Hematopoietic multipotent progenitor cell treated with erythropoietin and hydrocortisone succinate and interleukin-3 and kit ligand, for 4 days (in vitro differentiated cells): ENCODE data around the gene TSC2.
"Not testable (repeated sequence)": the region's sequence is repeated elsewhere in the genome, so short reads cannot be mapped to it uniquely, and the experiment has no call there.

Source experiments
- DNase-seq: peaks from one replicate; pipeline ENCODE4 v3.0.0-alpha.2; 2015

TSC2 gene

DNA sequence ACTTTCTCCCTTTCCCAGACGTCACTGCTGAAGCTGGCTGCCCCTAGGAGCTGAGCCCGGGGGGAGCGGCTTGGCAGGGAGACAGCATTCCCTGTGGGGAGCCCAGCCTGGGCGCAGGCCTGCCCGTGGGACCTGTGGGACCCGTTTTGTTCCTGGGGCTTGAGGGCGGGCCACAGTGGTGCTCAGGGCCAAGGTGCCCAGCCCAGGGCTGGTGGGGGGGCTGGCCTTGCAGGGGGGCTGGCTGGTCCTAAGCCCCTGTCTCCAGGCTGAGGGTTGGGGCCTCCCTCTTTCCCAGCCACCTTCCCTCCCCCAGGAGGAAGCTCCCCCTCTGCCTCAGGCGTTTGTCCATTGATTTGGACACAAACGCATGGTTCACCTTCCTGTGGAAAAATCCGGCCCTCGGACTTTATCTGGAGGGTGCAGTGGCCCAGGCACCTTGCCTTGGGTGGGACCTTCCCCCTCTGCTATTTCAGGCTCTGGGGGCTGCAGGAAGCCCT lies 16.7 kb upstream of the TSC2 start:
- DNase-seq, result no peak

DNA sequence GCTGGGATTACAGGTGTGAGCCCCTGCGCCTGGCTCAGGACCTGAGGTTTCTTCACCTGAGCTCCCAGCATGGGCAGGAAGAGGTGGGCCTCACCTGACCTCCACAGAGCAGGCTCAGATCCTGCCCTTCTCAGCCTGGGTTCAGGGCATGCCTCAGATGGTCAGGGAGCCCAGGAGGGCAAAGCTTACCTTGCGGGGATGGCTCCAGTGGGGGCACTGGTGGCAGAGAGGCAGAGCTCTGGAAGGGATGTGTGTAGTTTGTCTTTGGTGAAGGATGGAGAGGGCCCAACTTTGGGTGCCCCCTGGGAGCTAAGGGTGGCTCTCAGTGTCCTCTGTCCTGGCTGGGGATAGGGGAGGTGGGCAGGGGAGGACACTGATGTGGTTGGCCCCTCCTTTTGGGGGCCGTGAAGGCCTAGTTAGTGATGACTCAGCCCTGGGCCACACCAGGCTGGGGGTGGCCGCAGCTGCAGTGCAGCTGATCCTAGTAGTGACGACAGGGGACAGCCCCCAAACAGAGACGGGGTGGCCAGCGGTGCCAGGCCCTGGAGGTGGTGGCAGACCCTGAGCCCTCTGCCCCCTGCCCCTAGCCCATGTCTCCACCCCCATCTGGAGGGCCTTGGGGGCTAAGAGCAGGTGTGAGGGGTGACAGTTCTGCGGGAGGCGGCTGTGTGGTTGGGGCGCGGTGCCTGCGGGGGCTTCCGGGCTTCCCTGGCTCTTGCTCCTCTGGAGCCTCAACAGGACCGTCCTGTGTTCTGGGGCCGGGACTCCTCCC lies 15.3 kb upstream of the TSC2 start:
- no peak for DNase-seq

DNA sequence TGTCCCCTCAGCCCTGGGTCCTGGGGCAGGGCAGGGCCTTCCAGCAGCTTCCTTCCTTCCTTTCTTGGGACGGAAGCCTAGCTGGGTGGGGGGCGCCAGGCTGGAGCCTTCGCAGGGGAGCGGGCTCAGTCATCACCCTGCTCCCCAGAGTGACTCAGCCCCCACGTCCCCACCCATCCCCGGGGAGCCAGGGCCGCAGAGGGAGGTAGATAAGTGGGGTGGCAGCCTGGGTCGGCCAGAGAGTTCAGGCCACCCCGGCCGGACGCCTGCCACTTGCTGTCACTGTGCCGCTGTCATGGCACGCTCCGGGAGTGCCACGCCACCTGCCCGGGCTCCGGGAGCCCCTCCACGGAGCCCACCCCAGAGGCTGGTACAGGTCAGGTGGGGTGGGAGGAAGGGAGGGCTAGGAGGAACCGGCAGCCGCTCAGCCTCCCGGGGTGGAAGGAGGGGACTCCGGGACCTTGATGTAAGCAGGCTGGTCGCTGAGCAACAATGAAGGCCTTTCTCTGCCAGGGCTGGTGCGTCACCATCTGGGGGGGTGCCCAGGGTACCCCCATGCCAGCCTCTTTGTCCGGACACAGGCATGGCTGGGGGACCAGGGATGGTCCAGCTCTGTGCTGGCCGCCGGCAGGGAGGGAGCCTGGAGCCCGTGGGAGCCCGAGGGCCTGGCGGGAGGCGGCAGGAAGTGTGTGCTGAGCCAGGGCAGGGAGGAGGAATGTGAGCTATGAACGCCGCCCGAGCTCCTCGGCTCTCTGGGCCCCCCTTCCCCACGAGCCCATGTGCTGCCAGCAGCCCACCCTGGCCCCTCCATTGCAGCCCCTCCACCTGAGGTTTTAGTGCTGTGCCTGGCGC lies 14.5 kb upstream of the TSC2 start:
- peak; percentile 52 for DNase-seq

DNA sequence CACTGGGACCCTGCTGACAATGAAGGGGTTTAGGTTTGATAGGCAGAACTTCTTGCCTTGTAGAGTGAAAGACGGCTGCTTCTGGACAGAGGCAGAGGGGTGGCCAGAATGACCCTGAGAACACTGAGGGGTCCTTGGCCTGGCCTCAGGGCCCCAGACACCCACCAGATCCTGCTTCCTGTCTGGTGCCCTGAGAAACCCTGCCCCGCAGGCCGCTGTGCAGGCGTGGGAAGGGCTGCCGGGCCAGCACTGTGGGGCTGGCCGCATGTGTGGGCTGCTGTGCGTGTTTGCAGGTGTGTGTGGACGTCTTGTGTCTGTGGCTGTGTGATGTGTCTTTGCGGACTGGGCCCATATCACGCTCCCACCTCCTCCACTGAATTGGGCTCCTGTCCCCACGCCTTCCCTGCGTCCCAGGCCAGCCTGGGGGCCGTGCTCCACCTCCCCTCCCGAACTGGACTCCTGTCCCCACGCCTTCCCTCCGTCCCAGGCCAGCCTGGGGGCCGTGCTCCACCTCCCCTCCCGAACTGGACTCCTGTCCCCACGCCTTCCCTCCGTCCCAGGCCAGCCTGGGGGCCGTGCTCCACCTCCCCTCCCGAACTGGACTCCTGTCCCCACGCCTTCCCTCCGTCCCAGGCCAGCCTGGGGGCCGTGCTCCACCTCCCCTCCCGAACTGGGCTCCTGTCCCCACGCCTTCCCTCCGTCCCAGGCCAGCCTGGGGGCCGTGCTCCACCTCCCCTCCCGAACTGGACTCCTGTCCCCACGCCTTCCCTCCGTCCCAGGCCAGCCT lies 13.7 kb upstream of the TSC2 start:
- not testable (repeated sequence) for DNase-seq

DNA sequence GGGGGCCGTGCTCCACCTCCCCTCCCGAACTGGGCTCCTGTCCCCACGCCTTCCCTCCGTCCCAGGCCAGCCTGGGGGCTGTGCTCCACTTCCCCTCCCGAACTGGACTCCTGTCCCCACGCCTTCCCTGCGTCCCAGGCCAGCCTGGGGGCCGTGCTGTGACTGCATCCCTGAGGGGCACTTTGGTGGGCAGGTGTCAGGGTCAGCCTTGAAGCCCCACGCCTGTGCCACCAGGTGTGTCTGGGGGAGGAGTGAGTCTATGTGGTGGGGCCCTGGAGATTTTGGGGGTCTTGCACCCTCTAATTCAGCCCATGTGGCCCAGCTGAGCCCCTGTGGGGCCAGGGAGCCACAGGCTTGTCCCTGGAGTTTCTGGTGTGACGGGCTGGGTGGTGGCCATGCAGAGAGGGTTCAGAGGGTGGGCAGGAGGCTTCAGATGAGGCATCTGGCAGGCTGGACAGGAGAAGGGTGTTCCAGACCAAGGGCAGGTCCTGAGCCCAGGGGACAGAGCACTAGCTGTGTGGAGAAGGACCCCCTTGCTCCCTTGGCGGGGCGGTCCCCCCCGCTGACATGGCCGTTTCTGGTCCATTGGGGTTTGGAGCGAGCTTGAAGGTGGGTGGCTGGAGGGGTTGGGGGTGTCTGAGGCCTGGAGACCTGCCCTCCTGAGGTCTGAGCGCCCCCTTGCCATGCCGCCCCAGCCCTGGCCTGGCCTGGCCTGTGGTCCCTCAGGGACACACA lies 12.9 kb upstream of the TSC2 start:
- DNase-seq, result no peak

DNA sequence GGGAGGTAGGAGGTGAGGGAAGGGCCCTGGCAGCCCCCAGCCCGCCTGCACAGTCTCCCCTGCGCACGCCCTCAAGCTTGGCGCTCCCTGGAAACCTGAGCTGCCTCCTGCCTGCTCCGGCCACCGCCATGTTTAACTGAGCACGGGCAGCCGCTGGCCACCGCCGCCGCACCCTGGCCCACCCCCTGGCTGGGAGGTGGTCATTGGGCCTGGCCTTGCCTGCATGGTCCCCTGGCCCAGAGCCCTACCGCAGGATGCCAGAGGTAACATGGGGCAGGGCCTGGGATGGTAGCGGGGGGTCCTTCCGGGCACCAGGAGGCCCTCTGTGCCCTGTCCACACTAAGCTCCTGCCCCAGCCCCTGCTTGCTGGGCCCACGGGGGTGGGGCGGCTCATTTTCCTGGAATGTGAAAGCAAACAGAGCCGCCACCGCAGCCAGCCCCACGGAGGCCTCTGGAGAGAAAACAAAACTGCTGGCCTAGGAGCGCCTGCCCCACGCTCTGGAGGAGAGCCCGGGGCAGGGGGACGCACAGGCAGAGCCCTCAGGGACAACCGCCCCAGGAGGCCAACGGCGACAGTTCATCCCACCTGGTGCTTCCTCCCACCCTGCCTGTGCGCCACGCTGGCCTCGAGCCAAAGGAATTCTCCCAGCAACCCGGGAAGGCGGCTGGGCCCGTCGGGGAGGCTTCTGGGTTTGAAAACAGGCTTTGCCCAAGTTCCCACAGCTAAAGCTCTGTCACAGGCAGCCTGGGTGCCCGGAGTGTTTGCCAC lies 12.2 kb upstream of the TSC2 start:
- no peak for DNase-seq

DNA sequence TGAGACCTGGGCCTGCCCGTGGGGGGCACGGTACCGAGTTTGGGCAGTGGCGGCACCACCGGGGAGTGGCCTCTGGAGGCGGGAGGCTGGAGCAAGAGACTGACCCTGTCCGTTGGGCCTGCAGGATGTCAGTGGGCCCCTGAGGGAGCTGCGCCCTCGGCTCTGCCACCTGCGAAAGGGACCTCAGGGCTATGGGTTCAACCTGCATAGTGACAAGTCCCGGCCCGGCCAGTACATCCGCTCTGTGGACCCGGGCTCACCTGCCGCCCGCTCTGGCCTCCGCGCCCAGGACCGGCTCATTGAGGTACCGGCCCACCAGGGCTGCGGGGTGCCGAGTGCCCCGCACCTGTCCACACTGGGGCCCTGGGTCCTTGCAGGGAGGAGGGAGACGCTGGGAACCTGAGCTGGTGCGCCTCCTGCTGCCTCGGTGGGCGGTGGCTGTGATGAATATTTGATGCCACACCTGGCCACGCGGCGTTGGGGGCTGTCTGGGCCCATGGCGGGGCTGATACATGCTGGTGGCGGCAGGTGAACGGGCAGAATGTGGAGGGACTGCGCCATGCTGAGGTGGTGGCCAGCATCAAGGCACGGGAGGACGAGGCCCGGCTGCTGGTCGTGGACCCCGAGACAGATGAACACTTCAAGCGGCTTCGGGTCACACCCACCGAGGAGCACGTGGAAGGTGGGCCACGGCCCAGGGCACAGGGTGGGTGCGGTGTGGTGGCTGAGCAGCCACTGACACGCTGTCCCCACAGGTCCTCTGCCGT lies 11.4 kb upstream of the TSC2 start:
- no peak for DNase-seq

DNA sequence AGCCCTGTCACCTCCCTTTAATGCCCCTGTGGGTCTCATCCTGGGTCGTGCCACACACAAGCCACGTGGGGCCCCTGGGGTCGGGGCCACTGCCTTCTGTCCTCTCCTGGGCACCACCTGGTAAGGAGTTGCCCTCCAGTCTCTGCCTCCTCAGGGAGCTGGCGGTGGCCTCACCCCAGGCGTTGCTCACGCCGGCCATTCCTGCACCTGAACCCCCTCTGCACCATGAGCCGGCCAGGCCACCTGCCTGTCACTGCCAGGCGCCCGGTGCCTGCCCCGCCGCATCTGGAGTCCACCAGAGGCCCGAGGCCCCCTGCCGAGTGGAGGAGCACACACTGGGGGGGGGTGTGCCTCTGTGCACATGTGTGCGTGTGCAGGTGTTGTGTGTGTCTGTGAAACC lies 10.7 kb upstream of the TSC2 start:
- no peak for DNase-seq

DNA sequence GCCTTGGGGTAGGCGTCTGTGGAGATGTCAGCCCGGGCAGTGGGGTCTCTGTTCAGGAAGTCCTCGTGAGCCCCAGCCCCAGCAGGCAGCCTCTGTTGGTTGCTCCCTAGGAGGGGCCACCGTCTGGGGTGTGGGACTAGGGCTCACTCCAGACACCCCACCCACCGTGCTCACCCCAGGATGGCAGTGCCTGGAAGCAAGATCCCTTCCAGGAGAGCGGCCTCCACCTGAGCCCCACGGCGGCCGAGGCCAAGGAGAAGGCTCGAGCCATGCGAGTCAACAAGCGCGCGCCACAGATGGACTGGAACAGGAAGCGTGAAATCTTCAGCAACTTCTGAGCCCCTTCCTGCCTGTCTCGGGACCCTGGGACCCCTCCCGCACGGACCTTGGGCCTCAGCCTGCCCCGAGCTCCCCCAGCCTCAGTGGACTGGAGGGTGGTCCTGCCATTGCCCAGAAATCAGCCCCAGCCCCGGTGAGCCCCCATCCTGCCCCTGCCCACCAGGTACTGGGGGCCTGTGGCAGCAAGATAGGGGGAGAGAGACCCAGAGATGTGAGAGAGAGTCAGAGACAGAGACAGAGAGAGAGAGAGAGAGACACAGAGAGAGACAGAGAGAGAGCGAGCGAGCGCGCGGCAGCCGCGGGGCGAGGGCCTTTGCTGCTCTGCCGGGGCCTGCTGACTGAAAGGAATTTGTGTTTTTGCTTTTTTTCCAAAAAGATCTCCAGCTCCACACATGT lies 10.0 kb upstream of the TSC2 start:
- no peak for DNase-seq

DNA sequence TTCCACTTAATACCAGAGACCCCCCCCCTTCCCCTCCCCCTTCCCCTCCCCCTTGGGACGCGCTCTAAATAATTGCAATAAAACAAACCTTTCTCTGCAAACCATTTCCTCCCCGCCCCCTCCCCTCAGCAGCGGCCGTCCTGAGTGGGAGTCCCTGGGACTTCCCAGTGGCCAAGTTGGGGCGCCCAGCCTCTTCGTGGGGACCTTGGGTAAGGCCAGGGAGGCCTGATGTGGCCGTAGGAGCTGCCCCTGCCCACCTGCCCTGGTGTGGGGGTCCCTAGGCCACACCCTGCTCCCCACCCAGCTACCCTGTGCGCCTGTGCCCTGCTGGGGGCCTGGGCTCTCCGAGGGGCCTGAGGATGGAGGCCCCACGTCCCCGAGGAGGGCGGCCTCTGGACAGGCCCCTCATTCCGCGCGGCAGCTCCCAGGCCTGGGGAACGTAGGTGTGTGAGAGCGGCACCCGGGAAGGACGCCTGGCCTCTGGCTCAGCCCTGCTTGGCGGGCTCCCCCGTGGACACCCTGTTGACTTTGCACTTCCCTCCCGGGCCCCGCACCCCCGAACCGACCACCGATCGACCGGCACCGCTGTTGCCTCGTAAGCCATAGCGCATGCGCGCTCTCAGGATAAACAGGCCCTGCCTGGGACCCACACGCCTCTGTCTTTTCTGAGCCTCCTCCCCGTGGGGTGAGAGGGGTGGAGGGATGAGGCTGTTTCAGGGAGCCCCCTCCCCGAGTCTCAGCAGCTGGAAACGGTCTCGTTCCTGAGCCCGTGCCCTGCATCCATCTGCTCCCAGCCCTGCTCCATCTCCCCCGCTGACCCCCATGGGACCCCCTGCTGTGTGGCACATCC lies 9.2 kb upstream of the TSC2 start:
- no peak for DNase-seq

DNA sequence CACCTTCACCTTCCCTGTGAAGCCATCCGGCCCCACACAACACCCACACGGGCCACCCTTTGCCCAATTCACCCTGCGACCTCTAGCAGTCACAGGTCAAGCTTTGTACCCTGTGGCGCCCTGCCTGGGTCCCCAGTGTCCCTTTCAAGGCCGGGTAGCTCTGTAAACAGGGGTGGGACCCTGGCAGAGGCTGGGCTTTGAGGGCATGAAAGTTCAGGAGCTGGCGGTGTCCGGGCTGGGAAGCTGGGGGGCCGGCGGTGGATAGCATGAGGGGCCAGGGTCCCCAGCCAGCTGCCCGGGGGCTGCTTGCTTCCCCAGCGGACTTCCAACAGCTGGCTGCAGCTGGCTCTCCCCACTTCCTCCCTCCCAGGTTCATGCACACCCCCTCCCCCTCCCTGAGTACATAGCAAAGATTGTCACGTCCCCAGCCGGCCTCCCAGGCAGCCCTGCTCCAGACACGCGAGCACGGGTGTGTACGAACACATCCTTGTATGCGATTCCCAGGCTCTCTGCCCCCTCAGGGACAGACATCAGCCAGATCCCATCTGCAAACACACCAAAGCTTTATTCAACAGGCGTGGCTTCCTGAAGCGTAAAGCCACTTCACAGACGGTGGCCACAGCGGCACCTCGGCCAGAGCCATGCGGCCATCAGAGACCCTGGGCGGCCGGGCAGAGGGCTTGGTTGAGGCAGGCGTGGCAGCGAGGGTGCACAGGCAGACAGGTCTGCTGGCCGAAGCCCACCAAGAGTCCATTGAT lies 8.3 kb upstream of the TSC2 start:
- no peak for DNase-seq

DNA sequence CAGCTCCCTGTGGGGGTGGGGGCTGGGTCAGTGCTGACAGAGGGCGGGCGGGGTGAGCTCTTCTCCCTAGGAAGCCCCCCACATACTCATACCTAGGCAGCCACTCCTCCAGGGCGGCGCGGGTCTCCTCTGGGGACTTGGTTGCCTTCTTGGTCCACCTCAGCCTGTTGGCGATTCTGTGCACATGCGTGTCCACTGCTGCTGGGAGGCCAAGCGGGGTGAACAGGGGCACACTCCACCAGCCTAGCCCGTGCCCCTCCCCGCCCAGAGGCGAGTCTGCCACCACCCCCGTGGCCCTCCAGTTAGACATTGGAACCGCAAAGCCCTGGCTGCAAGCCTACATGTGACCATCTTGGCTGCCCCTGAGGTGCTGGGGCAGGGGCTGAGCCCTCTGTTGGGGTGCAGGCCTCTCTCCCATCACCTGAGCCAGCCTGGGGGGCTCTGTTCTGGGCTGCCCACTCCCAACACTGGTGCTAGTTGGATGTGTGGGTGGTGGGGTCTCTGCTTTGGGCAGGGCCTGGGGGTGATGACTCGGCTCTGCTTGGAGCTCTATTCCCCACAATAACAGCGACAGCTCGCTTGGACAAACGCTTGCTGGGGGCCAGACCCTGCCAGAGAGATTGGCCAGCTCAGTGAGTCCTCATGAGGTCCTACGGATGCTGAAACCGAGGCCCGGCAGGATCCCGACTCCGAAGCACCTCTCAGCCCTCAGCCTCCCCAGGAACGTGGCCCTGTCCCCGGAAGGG lies 7.6 kb upstream of the TSC2 start:
- no peak for DNase-seq

DNA sequence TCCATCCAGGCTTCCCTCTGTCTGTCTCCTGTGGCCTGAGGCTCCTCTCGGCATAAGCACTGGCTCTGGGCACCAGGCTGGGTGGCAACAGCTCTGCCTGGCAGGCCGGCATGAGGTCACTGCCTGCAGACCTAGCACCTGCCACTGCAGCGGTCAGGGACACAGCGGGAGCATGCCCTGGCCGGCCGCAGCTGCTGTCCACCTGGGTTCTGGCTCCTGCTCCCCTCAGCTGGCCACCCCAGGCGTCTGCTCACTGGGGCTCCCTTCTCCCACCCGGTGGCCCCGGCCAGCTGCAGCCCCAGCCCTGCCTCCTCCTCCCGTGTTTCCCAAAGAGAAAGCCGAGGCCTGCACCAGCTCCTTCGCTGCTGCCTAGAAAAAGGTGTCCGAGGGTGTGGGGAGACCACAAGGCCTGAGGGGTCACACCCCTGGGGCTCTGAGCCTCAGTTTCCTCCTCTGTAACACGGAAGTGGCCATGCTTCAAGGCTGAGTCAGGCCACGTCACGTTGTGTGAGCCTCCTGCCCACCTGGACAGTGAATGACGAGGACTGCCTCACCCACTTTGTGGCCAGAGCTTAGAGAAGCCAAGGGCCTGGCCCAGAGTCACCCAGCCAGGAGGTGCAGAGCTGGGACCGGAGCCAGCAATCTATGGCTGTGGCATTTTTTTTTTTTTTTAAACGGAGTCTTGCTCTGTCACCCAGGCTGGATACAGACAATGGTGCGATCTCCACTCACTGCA lies 6.8 kb upstream of the TSC2 start:
- DNase-seq, result no peak

DNA sequence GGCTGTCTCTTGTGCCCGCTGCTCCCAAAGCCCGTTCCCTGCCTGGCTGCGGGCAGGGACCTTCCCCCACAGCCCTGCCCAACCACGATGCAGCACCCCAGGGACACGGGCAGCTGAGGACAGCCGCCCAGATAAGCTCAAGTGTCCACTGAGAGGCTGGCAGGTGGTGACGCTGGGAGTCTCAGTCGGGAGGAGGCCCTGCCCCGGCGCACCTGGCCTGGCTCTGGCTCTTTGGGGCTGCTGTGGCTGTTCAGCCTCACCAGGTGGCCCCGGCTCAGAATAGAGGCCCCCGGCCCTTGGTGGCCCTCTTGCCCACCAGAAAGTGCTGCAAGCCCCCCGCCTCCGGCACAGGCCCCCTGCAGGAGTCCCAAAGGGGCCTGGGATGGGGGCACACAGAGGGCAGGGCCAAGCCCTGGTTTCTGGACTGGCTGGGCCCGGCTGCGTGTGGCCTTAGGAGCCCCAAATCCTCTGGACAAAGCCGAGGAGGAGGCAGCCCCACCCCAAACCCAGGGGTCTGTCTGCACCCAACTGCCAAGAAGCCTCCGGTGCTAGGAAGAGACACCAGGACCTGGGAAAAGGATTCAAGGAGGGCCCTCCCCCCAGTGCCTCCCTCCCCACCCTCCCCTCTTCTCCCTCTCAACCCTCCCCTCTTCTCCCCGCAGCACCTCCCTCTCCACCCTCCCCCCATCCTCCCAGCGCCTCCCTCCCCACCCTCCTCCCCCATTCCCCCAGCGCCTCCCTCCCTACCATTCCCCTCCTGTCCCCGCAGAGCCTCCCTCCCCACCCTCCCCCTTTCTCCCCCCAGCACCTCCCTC lies 5.4 kb upstream of the TSC2 start:
- no peak for DNase-seq

DNA sequence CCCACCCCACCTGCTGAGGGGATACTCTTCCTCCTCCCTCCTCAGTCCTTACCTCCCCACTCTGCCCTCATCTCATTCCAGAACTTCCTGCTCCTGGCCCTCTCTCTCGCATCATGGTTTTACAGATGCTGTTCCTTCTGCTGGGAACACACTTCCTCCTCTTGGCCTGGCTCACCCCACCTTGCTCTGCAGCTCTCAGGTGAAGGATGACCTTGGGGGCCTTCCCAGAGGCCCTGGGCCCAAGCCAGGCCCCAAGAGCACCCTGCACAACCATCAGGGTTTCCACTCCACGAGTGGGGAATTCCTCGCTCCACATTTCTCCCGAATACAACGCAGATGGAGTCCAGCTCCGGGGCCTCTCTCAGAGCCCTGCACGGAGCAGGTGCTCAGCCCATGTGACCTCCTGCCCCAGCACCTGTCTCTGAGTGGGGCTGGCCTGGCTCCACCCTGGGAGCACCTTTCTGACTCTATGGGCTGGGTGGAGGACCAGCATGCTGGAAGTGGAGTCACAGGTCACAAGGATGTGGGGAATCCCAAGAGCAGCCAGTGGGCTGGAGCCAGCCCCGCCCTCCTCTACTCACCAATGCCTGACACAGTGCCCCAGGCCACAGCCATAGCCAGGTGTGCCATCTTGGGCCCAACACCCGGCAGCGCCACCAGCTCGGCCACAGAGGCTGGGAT lies 4.7 kb upstream of the TSC2 start:
- DNase-seq, result no peak
